Right atrium auricular region (tissue), 2 donors: ENCODE data around the gene ADAMTS2. TPM values are rescaled to one million over a fixed set of nuclear protein-coding genes. Genes with fewer than 3 reads are reported as not detected.

Experiments used
- DNase-seq: peaks from one replicate; pipeline ENCODE4 v3.0.0-alpha.2; 2019; ENCODE audit warnings: low spot score
- H3K27ac ChIP-seq, 2 donors: fragments of 200-600 bp; sonication (generic); 1 replicate in 1 of 2; 2 replicates in 1 of 2; pipeline ENCODE4 v1.5.1; 2016 to 2019
- H3K27me3 ChIP-seq, 2 donors: fragments of 200-600 bp; sonication (generic); one replicate each; pipeline versions ENCODE4 v1.5.1 to v1.6.0; 2017 to 2019
- H3K36me3 ChIP-seq: fragments of 200-600 bp; sonication (generic); one replicate; pipeline ENCODE4 v1.5.1; 2016
- H3K4me1 ChIP-seq, 2 donors: fragments of 200-600 bp; sonication (generic); one replicate each; pipeline versions ENCODE4 v1.5.1 to v1.6.0; 2017 to 2019
- H3K4me3 ChIP-seq, 2 donors: fragments of 200-600 bp; sonication (generic); 1 replicate in 1 of 2; 2 replicates in 1 of 2; pipeline ENCODE4 v1.5.1; 2017 to 2019; ENCODE audit warnings: mild to moderate bottlenecking in 1 of 2, moderate library complexity in 1 of 2
- H3K9me3 ChIP-seq, 2 donors: fragments of 200-600 bp; sonication (generic); one replicate each; pipeline ENCODE4 v1.5.1; 2019
- CTCF ChIP-seq, 2 donors: fragments of 200-600 bp; sonication (generic); IDR thresholded peaks; one replicate each; pipeline ENCODE4 v1.5.1; 2019; ENCODE audit warnings: antibody characterized with exemption in 2 of 2
- total RNA-seq, 2 donors: library from RNA; depleted of rRNA; stranded (reverse); fragments of >200 nt; gene quantifications; one replicate each; pipeline ENCODE4 v1.1.0, GENCODE V29; 2016

ADAMTS2 gene
- total RNA-seq, 2 donors from 2014 or later, result 13.6 to 13.7 TPM

- no peak for DNase-seq
- Histone ChIP-seq H3K4me1 (no peaks in the 10 kb centered on the region), H3K4me3 (no peak overlapping the region), H3K36me3 (no peaks in the 10 kb centered on the region), H3K9me3 (no peaks in the 10 kb centered on the region), H3K27me3 (no peaks in the 10 kb centered on the region), H3K27ac (no peak overlapping the region)
- TF ChIP-seq CTCF (IDR thresholded peaks at IDR 0.05), result no peak
These were observed 149.5 kb downstream of the ADAMTS2 start for GRCh38 chr5:179195561-179196404.

GRCh38 chr5:179194941-179195381 lies 150.3 kb downstream of the ADAMTS2 start:
- no peaks in the 10 kb centered on the region for H3K36me3 ChIP-seq
- no peaks in the 10 kb centered on the region for H3K9me3 ChIP-seq
- DNase-seq, result no peak
- no peak for TF ChIP-seq CTCF (IDR thresholded peaks at IDR 0.05)
- H3K27ac ChIP-seq, result no peak overlapping the region
- no peaks in the 10 kb centered on the region for H3K27me3 ChIP-seq
- H3K4me3 ChIP-seq, result no peak overlapping the region
- no peaks in the 10 kb centered on the region for H3K4me1 ChIP-seq

GRCh38 chr5:179194201-179194910 lies 150.9 kb downstream of the ADAMTS2 start:
- TF ChIP-seq CTCF (IDR thresholded peaks at IDR 0.05), result no peak
- Histone ChIP-seq H3K27ac (no peak overlapping the region), H3K4me1 (no peaks in the 10 kb centered on the region), H3K36me3 (no peaks in the 10 kb centered on the region), H3K27me3 (no peaks in the 10 kb centered on the region), H3K9me3 (no peaks in the 10 kb centered on the region), H3K4me3 (no peak overlapping the region)
- no peak for DNase-seq

- DNase-seq, result no peak
- Histone ChIP-seq H3K36me3 (no peaks in the 10 kb centered on the region), H3K27me3 (no peaks in the 10 kb centered on the region), H3K4me1 (no peaks in the 10 kb centered on the region), H3K4me3 (no peak overlapping the region), H3K9me3 (no peaks in the 10 kb centered on the region), H3K27ac (no peak overlapping the region)
- TF ChIP-seq CTCF (IDR thresholded peaks at IDR 0.05), result no peak
These were observed 151.5 kb downstream of the ADAMTS2 start for GRCh38 chr5:179193746-179194145.

GRCh38 chr5:179192891-179193470 lies 152.3 kb downstream of the ADAMTS2 start:
- no peaks in the 10 kb centered on the region for H3K9me3 ChIP-seq
- no peaks in the 10 kb centered on the region for H3K27me3 ChIP-seq
- no peak overlapping the region for H3K4me3 ChIP-seq
- H3K27ac ChIP-seq, result no peak overlapping the region
- no peak for DNase-seq
- no peaks in the 10 kb centered on the region for H3K4me1 ChIP-seq
- TF ChIP-seq CTCF (IDR thresholded peaks at IDR 0.05), result no peak
- H3K36me3 ChIP-seq, result no peaks in the 10 kb centered on the region
